ENCODE measurements around the gene TXNDC2.

GRCh38 chr18:9916077-9916639, 30.4 kb downstream of the TXNDC2 start:
- TF ChIP-seq CTCF (IDR thresholded peaks at IDR 0.05), result no peak
- TF ChIP-seq EZH2 (IDR thresholded peaks at IDR 0.05), result no peak
- TF ChIP-seq EZH2phosphoT487 (IDR thresholded peaks at IDR 0.05), result no peak

All from neural progenitor cell (in vitro differentiated cells).